WTC11 (cell line): ENCODE measurements around the gene PHC2. TPM values are rescaled to one million over a fixed set of nuclear protein-coding genes. Genes with fewer than 3 reads are reported as not detected.

ENCODE experiments used
- ATAC-seq: fragments of 200-7000 bp; cut with Tn5 transposase; 2 replicates; pipeline ENCODE4 v1.10.0; 2021; ENCODE audit warnings: mild to moderate bottlenecking, moderate library complexity
- CTCF ChIA-PET: fragments of 300-600 bp; sonication (Branson Sonifier 250); formaldehyde crosslinking; loops from one replicate; lab custom pipeline; 2021; ENCODE audit warnings: antibody characterized with exemption; lab: Charles Lee
- POLR2A ChIA-PET: fragments of 350-600 bp; sonication (Branson Sonifier 250); formaldehyde crosslinking; loops from one replicate; lab custom pipeline; 2021; ENCODE audit warnings: antibody characterized with exemption; lab: Charles Lee
- DNase-seq: peaks from one replicate; pipeline ENCODE4 v3.0.0; 2021; ENCODE audit warnings: low spot score
- H3K27ac Mint-ChIP-seq: 2 replicates; pipeline ENCODE4 v1.8.0; 2021; ENCODE audit warnings: mixed read lengths
- H3K27me3 Mint-ChIP-seq: 2 replicates; pipeline ENCODE4 v1.8.0; 2021; ENCODE audit warnings: low read depth, mild to moderate bottlenecking, moderate library complexity, mixed read lengths
- H3K36me3 Mint-ChIP-seq: 2 replicates; pipeline ENCODE4 v1.8.0; 2021; ENCODE audit warnings: mixed read lengths
- H3K4me1 Mint-ChIP-seq: 2 replicates; pipeline ENCODE4 v1.8.0; 2022; ENCODE audit warnings: mixed read lengths
- H3K4me3 Mint-ChIP-seq: 2 replicates; pipeline ENCODE4 v1.8.0; 2021; ENCODE audit warnings: mild to moderate bottlenecking, moderate library complexity, mixed read lengths
- H3K9me3 Mint-ChIP-seq: 2 replicates; pipeline ENCODE4 v1.8.0; 2021; ENCODE audit warnings: mixed read lengths
- AR ChIP-seq: fragments of 250-450 bp; sonication (Bioruptor Pico); IDR thresholded peaks from 2 replicates; pipeline ENCODE4 v1.9.0; 2021; ENCODE audit warnings: mild to moderate bottlenecking
- ATF3 ChIP-seq: sonication (generic); formaldehyde crosslinking; conservative IDR thresholded peaks from 2 replicates; pipeline ENCODE4 v1.8.1; 2022; ENCODE audit warnings: mild to moderate bottlenecking, missing genetic modification reagents
- ATF6 ChIP-seq: sonication (generic); formaldehyde crosslinking; IDR thresholded peaks from 2 replicates; pipeline ENCODE4 v1.8.1; 2023; ENCODE audit warnings: mild to moderate bottlenecking, missing genetic modification reagents
- CTCF ChIP-seq: fragments of 200-600 bp; IDR thresholded peaks from 2 replicates; pipeline ENCODE4 v1.8.0; 2022; ENCODE audit warnings: antibody characterized with exemption
- ESRRA ChIP-seq: sonication (generic); formaldehyde crosslinking; IDR thresholded peaks from 2 replicates; pipeline ENCODE4 v1.8.1; 2022; ENCODE audit warnings: mild to moderate bottlenecking, missing genetic modification reagents, borderline replicate concordance
- ETV6 ChIP-seq: sonication (generic); formaldehyde crosslinking; IDR thresholded peaks from 2 replicates; pipeline ENCODE4 v1.8.1; 2022; ENCODE audit warnings: mild to moderate bottlenecking, missing genetic modification reagents
- IRF2 ChIP-seq: sonication (generic); formaldehyde crosslinking; IDR thresholded peaks from 2 replicates; pipeline ENCODE4 v1.8.0; 2022; ENCODE audit warnings: low read depth, missing genetic modification reagents, borderline replicate concordance
- KAT7 ChIP-seq: sonication (generic); formaldehyde crosslinking; IDR thresholded peaks from 2 replicates; pipeline ENCODE4 v1.8.1; 2023; ENCODE audit warnings: missing genetic modification reagents, mild to moderate bottlenecking, borderline replicate concordance
- NFYB ChIP-seq: sonication (generic); formaldehyde crosslinking; conservative IDR thresholded peaks from 2 replicates; pipeline ENCODE4 v1.8.0; 2022; ENCODE audit warnings: low read depth, missing genetic modification reagents
- NR2C2 ChIP-seq: sonication (generic); formaldehyde crosslinking; IDR thresholded peaks from 2 replicates; pipeline ENCODE4 v1.8.0; 2022; ENCODE audit warnings: mild to moderate bottlenecking, missing genetic modification reagents
- OVOL2 ChIP-seq: fragments of 250-450 bp; sonication (Bioruptor Pico); IDR thresholded peaks from 2 replicates; pipeline ENCODE4 v1.9.0; 2021; ENCODE audit warnings: mild to moderate bottlenecking, borderline replicate concordance
- PRDM15 ChIP-seq: sonication (generic); formaldehyde crosslinking; IDR thresholded peaks from 2 replicates; pipeline ENCODE4 v1.8.0; 2022; ENCODE audit warnings: missing genetic modification reagents
- RORB ChIP-seq: fragments of 250-450 bp; sonication (Bioruptor Pico); IDR thresholded peaks from 2 replicates; pipeline ENCODE4 v1.9.0; 2021; ENCODE audit warnings: mild to moderate bottlenecking
- SMAD4 ChIP-seq: sonication (generic); formaldehyde crosslinking; IDR thresholded peaks from 2 replicates; pipeline ENCODE4 v1.8.0; 2022; ENCODE audit warnings: mild to moderate bottlenecking, missing genetic modification reagents
- TEAD4 ChIP-seq: sonication (generic); formaldehyde crosslinking; IDR thresholded peaks from 2 replicates; pipeline ENCODE4 v1.8.0; 2022; ENCODE audit warnings: mild to moderate bottlenecking, missing genetic modification reagents
- USF2 ChIP-seq: sonication (generic); formaldehyde crosslinking; IDR thresholded peaks from 2 replicates; pipeline ENCODE4 v1.8.1; 2023; ENCODE audit warnings: mild to moderate bottlenecking, missing genetic modification reagents, moderate library complexity
- ZNF121 ChIP-seq: sonication (generic); formaldehyde crosslinking; IDR thresholded peaks from 2 replicates; pipeline ENCODE4 v1.8.0; 2023; ENCODE audit warnings: missing genetic modification reagents
- ZNF219 ChIP-seq: sonication (generic); formaldehyde crosslinking; IDR thresholded peaks from 2 replicates; pipeline ENCODE4 v1.8.0; 2023; ENCODE audit warnings: missing genetic modification reagents, mild to moderate bottlenecking, borderline replicate concordance
- ZNF425 ChIP-seq: fragments of 250-450 bp; sonication (Bioruptor Pico); conservative IDR thresholded peaks from 2 replicates; pipeline ENCODE4 v1.9.0; 2021; ENCODE audit warnings: mild to moderate bottlenecking
- total RNA-seq: library from RNA; stranded (reverse); gene quantifications from 3 replicates; pipeline ENCODE4 v1.2.3, GENCODE V29; 2021

Gene PHC2
- total RNA-seq, 1 experiment from 2014 or later = 7.0 TPM

GRCh38 chr1:33465316-33465715 is 34.4 kb upstream of the PHC2 start (continued):
- TF ChIP-seq PRDM15 (CRISPR knock-in tag) = no peak
- TF ChIP-seq AR (CRISPR knock-in tag) = no peak
- TF ChIP-seq ATF3 (CRISPR knock-in tag) = no peak
- TF ChIP-seq ATF6 (CRISPR knock-in tag) = no peak
- TF ChIP-seq RORB (CRISPR knock-in tag) = no peak
- no peak for TF ChIP-seq ZNF425 (CRISPR knock-in tag)
- no peak for TF ChIP-seq NFYB
- no peak for TF ChIP-seq ESRRA (CRISPR knock-in tag)
- no peak for TF ChIP-seq OVOL2
- no peak for TF ChIP-seq CTCF
- TF ChIP-seq NR2C2 (CRISPR knock-in tag) = no peak
- no peak for TF ChIP-seq USF2 (CRISPR knock-in tag)

- Mint-ChIP-seq H3K9me3 (no peaks in the 10 kb centered on the region), H3K4me3 (no peak overlapping the region), H3K27me3 (peaks cover 20% of the 10 kb centered on the region), H3K27ac (no peak overlapping the region), H3K4me1 (no peaks in the 10 kb centered on the region), H3K36me3 (no peaks in the 10 kb centered on the region)
- ChIA-PET POLR2A (no interaction called here), CTCF (no interaction called here)
- DNase-seq (no peak), ATAC-seq (no peak)
- TF ChIP-seq IRF2 (CRISPR knock-in tag) = no peak
- no peak for TF ChIP-seq ESRRA (CRISPR knock-in tag)
- no peak for TF ChIP-seq SMAD4 (CRISPR knock-in tag)
- TF ChIP-seq ZNF121 (CRISPR knock-in tag) = no peak
- no peak for TF ChIP-seq ZNF219 (CRISPR knock-in tag)
- TF ChIP-seq TEAD4 = no peak
- TF ChIP-seq AR (CRISPR knock-in tag) = no peak
- TF ChIP-seq KAT7 (CRISPR knock-in tag) = no peak
- TF ChIP-seq ETV6 (CRISPR knock-in tag) = no peak
Measured at GRCh38 chr1:33464552-33464951, 33.7 kb upstream of the PHC2 start.
